ENCODE data around the gene FXR2. TPM values are rescaled to one million over a fixed set of nuclear protein-coding genes. Genes with fewer than 3 reads are reported as not detected.

The FXR2 gene
- total and polyA plus RNA-seq, 10 donors, result 17.7 to 29.3 (median 24.0) TPM

DNA sequence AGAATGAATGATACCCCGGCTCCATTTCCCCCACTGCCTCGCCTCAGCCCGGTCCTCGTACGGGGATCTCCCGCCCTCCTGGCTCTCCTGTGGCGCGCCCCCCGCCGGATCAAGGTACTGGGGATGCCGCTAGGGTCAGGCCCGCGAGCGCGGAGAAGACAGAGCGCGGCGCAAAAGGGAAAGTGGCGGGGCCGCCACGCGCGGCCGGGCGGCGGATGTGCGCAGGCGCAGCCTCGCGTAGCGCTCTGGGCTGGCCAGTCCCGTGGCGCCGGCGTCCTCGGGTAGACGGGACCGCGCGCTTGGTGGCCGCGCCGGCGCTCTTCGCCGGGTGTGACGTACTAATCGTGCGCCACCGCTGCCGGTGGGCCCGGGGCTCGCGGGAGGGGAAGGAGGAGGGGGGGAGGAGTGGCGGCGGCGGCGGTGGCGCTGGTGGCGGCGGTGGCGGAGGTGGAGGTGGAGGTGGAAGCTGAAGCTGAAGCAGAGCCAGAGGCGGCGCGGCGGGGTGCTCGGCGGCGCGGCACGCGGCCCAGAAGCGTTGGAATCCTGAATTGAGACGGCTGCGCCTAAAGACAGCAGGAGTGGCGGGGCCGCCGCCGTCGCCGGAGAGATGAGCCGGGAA is 53.0 kb downstream of the FXR2 start, which contains the start of gene SENP3:
SENP3 (plus strand) TSS at position 331 of the 619 bp plus-strand sequence. CDS start 1,158 bp downstream, outside the sequence.
- Histone ChIP-seq H3K4me1 (peaks cover 43 to 83% (median 72%) of the 10 kb centered on the region in 6 donors), H3K4me3 (peak within 1 kb of the TSS; percentile 75 to 98 (median 95)), H3K36me3 (peaks cover 5 to 53% (median 31%) of the 10 kb centered on the region in 6 donors), H3K9me3 (no peaks in the 10 kb centered on the region), H3K27ac (peak within 1 kb of the TSS; percentile 86 to 98 (median 94)), H3K27me3 (replicated peaks in 1 of 7) (no peaks in the 10 kb centered on the region)
- peak; percentile 87 to 92 (median 90) for TF ChIP-seq POLR2AphosphoS5 (IDR thresholded peaks at IDR 0.05)
- peak in 2 of 3 donors; percentile 32 to 40 for TF ChIP-seq POLR2A (IDR thresholded peaks at IDR 0.05)
- TF ChIP-seq, protein P1, sequence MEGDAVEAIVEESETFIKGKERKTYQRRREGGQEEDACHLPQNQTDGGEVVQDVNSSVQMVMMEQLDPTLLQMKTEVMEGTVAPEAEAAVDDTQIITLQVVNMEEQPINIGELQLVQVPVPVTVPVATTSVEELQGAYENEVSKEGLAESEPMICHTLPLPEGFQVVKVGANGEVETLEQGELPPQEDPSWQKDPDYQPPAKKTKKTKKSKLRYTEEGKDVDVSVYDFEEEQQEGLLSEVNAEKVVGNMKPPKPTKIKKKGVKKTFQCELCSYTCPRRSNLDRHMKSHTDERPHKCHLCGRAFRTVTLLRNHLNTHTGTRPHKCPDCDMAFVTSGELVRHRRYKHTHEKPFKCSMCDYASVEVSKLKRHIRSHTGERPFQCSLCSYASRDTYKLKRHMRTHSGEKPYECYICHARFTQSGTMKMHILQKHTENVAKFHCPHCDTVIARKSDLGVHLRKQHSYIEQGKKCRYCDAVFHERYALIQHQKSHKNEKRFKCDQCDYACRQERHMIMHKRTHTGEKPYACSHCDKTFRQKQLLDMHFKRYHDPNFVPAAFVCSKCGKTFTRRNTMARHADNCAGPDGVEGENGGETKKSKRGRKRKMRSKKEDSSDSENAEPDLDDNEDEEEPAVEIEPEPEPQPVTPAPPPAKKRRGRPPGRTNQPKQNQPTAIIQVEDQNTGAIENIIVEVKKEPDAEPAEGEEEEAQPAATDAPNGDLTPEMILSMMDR (IDR thresholded peaks at IDR 0.05 in 8 of 11, conservative IDR thresholded peaks at IDR 0.05 in 3 of 11), result peak in 1 of 11 experiments; percentile 3
- 0 to 1% (median 0%) methylated on average over 37 to 82 of the region's 82 CpGs for WGBS, 5 donors
- intact Hi-C loops (cut with DNase I; ENCODE audit: low total_unique reads), result loop anchor here (5.0 kb wide), 2 partner anchors 44 to 124 kb away; partner anchors contain the start of genes FGF11 and TMEM102
- DNase-seq, result peak; percentile 98

DNA sequence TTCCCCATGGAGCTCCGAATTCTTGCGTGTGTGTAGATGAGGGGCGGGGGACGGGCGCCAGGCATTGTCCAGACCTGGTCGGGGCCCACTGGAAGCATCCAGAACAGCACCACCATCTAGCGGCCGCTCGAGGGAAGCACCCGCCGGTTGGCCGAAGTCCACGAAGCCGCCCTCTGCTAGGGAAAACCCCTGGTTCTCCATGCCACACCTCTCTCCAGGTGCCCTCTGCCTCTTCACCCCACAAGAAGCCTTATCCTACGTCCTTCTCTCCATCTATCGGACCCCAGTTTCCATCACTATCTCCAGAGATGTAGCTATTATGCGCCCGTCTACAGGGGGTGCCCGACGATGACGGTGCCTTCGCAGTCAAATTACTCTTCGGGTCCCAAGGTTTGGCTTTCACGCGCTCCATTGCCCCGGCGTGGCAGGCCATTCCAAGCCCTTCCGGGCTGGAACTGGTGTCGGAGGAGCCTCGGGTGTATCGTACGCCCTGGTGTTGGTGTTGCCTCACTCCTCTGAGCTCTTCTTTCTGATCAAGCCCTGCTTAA is 53.6 kb downstream of the FXR2 start:
- H3K9me3 ChIP-seq, result no peaks in the 10 kb centered on the region
- peaks cover 5 to 51% (median 29%) of the 10 kb centered on the region in 6 donors for H3K36me3 ChIP-seq
- peaks cover 43 to 89% (median 72%) of the 10 kb centered on the region in 6 donors for H3K4me1 ChIP-seq
- 0 to 1% (median 1%) methylated on average over 32 of the region's 32 CpGs for WGBS, 5 donors
- intact Hi-C loops (cut with DNase I; ENCODE audit: low total_unique reads), result loop anchor here (5.0 kb wide), 2 partner anchors 44 to 124 kb away; partner anchors contain the start of genes FGF11 and TMEM102
- H3K27ac ChIP-seq, result peak overlapping the region; percentile 86 to 98 (median 94)
- DNase-seq, result peak; percentile 96
- no peaks in the 10 kb centered on the region for H3K27me3 ChIP-seq (replicated peaks in 1 of 7)
- peak in 1 of 3 donors; percentile 51 for TF ChIP-seq POLR2AphosphoS5 (IDR thresholded peaks at IDR 0.05)
- TF ChIP-seq, protein P1 (IDR thresholded peaks at IDR 0.05 in 8 of 11, conservative IDR thresholded peaks at IDR 0.05 in 3 of 11), result peak; percentile 75 to 96 (median 86)
- no peak for TF ChIP-seq POLR2A (IDR thresholded peaks at IDR 0.05)
- H3K4me3 ChIP-seq, result peak overlapping the region; percentile 75 to 98 (median 95)

DNA sequence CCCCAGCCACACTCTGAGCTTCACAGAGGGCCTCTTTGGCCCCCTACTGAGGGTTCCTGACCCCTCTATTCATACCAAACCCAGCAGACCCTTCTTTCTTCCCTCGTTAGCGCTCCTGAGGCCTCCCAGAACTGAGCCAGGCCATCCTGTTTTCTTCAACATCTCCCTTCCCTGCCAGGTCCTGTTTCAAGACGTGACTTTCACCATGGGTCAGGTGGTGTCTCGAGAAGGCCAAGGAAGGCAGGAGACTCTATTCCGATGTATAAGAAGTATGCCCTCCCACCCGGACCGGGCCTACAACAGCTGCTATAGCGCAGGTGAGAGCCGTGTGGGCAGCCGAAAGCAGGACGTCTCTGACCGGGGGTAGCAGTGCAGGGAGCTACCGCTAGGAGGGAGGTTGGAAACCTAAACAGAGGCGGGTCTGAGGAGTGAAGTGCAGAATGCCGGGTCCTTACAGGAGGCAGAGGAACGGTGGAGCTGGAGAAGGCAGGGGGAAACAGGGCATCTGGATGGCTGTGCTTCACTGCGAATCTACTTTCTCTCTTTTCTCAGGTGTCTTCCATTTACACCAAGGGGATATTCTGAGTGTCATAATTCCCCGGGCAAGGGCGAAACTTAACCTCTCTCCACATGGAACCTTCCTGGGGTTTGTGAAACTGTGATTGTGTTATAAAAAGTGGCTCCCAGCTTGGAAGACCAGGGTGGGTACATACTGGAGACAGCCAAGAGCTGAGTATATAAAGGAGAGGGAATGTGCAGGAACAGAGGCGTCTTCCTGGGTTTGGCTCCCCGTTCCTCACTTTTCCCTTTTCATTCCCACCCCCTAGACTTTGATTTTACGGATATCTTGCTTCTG is 54.3 kb downstream of the FXR2 start:
- peak overlapping the region in 7 of 8 donors; percentile 75 to 98 (median 96) for H3K4me3 ChIP-seq
- TF ChIP-seq, protein P1 (IDR thresholded peaks at IDR 0.05 in 8 of 11, conservative IDR thresholded peaks at IDR 0.05 in 3 of 11), result peak in 9 of 11 experiments; percentile 44 to 71 (median 56)
- TF ChIP-seq POLR2AphosphoS5 (IDR thresholded peaks at IDR 0.05) (peak in 1 of 3 donors; percentile 38), POLR2A (IDR thresholded peaks at IDR 0.05) (no peak)
- H3K27ac ChIP-seq, result peak overlapping the region; percentile 86 to 98 (median 94)
- no peak for DNase-seq
- H3K36me3 ChIP-seq, result peaks cover 2 to 44% (median 22%) of the 10 kb centered on the region in 6 donors
- no peaks in the 10 kb centered on the region for H3K27me3 ChIP-seq (replicated peaks in 1 of 7)
- intact Hi-C loops (cut with DNase I; ENCODE audit: low total_unique reads), result loop anchor here (5.0 kb wide), 2 partner anchors 43 to 123 kb away; partner anchors contain the start of genes FGF11 and TMEM102
- H3K4me1 ChIP-seq, result peaks cover 43 to 95% (median 70%) of the 10 kb centered on the region in 6 donors
- 33 to 49% (median 37%) methylated on average over 22 of the region's 22 CpGs for WGBS, 5 donors
- H3K9me3 ChIP-seq, result no peaks in the 10 kb centered on the region
